Ovary (tissue), 9 donors: ENCODE results near the gene CRLF1. TPM values are rescaled to one million over a fixed set of nuclear protein-coding genes. Genes with fewer than 3 reads are reported as not detected.
A peak's percentile ranks its signal among the peaks of the same experiment; 100 is the strongest.

Experiments
- DNase-seq, 5 donors: peaks; one replicate each; pipeline ENCODE4 v3.0.0-alpha.2; 2019 to 2020
- H3K27ac ChIP-seq, 2 donors: fragments of 200-600 bp; one replicate each; pipeline versions ENCODE4 v1.5.1 to v1.8.0; 2019 to 2022
- H3K27me3 ChIP-seq: fragments of 200-600 bp; one replicate; pipeline ENCODE4 v1.8.0; 2022
- H3K36me3 ChIP-seq: fragments of 200-600 bp; sonication (generic); one replicate; pipeline ENCODE4 v1.5.1; 2019
- H3K4me1 ChIP-seq: one replicate; pipeline ENCODE4 v1.8.1; 2013; ENCODE audit warnings: mild to moderate bottlenecking, moderate library complexity; ENCODE audit not compliant: insufficient read depth
- H3K4me3 ChIP-seq: fragments of 200-600 bp; sonication (generic); one replicate; pipeline ENCODE4 v1.5.1; 2017
- H3K9me3 ChIP-seq, 2 donors: fragments of 200-600 bp in 1 of 2; sonication (generic) in 1 of 2; one replicate each; pipeline versions ENCODE4 v1.5.1 to v1.8.1; 2013 to 2019; ENCODE audit warnings: mild to moderate bottlenecking in 1 of 2, moderate library complexity in 1 of 2
- EP300 ChIP-seq: sonication (generic); formaldehyde crosslinking; IDR thresholded peaks from one replicate; pipeline ENCODE4 v1.6.1; 2017; ENCODE audit warnings: antibody characterized with exemption
- POLR2A ChIP-seq: fragments of 450-650 bp; IDR thresholded peaks from one replicate; pipeline ENCODE4 v1.6.1; 2017; ENCODE audit warnings: antibody characterized with exemption, mild to moderate bottlenecking, moderate library complexity
- whole genome bisulfite sequencing, 3 donors: extraction: QIAGEN DNeasy Blood & Tissue Kit in 1 of 3; methylation state at CpG; one replicate each; pipeline versions ENCODE4 v1.1.5 to v1.1.7; 2013 to 2017; 5-methylcytosine and 5-hydroxymethylcytosine counted together
- intact Hi-C, 4 donors: fragments of 100-400 bp; cut with DNase I; formaldehyde crosslinking; loops; one replicate each; pipeline versions ENCODE4 v1.11.0 to v1.15.1; 2022 to 2023
- polyA plus RNA-seq, 2 donors: library from polyadenylated mRNA; stranded (reverse); fragments of 200-250 nt in 1 of 2; fragments of 350-450 nt in 1 of 2; fragmentation: Illumina TruSeq in 1 of 2; extraction: RNeasy Lipid Tissue Mini Kit (QIAGEN cat#74804) in 1 of 2; gene quantifications; one replicate each; pipeline ENCODE4 v1.2.3, GENCODE V29; 2013 to 2014
- total RNA-seq, 7 donors: library from RNA; depleted of rRNA in 2 of 7; stranded (reverse); fragments of >200 nt in 2 of 7; fragmentation: NEBNext Ultra II Directional in 3 of 7; extraction: Animal tissue kit (Norgen Biotek cat#: 25700) in 3 of 7; gene quantifications; one replicate each; pipeline versions ENCODE4 v1.1.0 to v1.2.4, GENCODE V29; 2016 to 2023
- TF ChIP-seq, protein P1 (sequence below), 3 donors: fragments of 450-650 bp in 2 of 3; fragments of 200-600 bp in 1 of 3; IDR thresholded peaks; one replicate each; pipeline versions ENCODE4 v1.5.1 to v1.8.0; 2016 to 2022; ENCODE audit warnings: antibody characterized with exemption in 3 of 3, mild to moderate bottlenecking in 1 of 3
- donor health status: DM: no; HTN: no; CAD: no; lungs with moderate emphysema.
- donor health status: DM: no; HTN: no; CAD: no.
- donor health status: Bipolar disorder and iron deficiency.
- donor health status: DM: yes; HTN: yes; CAD: no.
- donor health status: DM: no; HTN: no; CAD: no.
- donor health status: DM: yes; HTN: yes; CAD: no.

Gene CRLF1
- total and polyA plus RNA-seq, 9 donors: 0.51 to 1.2 (median 1.0) TPM; not detected in 3

DNA sequence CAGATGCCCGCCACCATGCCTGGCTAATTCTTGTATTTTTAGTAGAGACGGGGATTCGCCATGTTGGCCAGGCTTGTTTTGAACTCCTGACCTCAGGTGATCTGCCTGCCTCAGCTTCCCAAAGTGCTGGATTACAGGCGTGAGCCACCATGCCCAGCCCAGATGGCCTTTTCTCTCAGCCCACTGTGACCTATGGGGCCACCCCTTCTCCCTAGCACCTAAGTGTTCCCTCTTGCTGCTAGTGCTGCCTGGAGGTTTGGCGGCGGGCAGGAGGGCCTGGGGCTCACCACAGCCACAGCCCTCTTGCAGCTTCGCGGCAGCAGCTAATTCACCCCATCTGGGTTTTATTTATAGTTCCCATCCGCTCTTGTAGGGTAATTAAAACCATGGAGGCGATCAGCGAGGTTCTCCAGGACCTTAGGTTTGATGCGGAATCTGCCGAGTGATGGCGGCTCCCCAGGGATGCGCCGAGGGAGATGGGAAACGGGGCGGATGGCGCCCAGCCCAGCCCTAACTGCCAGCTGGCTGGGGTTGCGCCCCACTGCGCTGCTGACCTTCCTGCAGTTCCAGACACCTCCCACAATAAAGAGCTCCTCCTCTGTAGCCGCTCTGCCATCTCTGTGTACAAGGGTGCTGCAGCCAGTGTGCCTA lies 14.7 kb downstream of the CRLF1 start:
- no peaks in the 10 kb centered on the region for H3K36me3 ChIP-seq
- no peak overlapping the region for H3K27ac ChIP-seq
- intact Hi-C loops: loop anchor here in 3 of 4 donors (5.0 to 10.0 kb wide), 3 partner anchors 83 to 263 kb away; no protein-coding TSS in a partner anchor
- H3K4me1 ChIP-seq: peaks cover 19% of the 10 kb centered on the region
- no peak for TF ChIP-seq EP300
- TF ChIP-seq, protein P1, sequence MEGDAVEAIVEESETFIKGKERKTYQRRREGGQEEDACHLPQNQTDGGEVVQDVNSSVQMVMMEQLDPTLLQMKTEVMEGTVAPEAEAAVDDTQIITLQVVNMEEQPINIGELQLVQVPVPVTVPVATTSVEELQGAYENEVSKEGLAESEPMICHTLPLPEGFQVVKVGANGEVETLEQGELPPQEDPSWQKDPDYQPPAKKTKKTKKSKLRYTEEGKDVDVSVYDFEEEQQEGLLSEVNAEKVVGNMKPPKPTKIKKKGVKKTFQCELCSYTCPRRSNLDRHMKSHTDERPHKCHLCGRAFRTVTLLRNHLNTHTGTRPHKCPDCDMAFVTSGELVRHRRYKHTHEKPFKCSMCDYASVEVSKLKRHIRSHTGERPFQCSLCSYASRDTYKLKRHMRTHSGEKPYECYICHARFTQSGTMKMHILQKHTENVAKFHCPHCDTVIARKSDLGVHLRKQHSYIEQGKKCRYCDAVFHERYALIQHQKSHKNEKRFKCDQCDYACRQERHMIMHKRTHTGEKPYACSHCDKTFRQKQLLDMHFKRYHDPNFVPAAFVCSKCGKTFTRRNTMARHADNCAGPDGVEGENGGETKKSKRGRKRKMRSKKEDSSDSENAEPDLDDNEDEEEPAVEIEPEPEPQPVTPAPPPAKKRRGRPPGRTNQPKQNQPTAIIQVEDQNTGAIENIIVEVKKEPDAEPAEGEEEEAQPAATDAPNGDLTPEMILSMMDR (IDR thresholded peaks at IDR 0.05): no peak
- no peak for TF ChIP-seq POLR2A
- no peak for DNase-seq
- no peaks in the 10 kb centered on the region for H3K9me3 ChIP-seq
- 85 to 92% (median 88%) methylated on average over 22 of the region's 22 CpGs for WGBS, 3 donors
- H3K4me3 ChIP-seq: no peak overlapping the region
- no peaks in the 10 kb centered on the region for H3K27me3 ChIP-seq

DNA sequence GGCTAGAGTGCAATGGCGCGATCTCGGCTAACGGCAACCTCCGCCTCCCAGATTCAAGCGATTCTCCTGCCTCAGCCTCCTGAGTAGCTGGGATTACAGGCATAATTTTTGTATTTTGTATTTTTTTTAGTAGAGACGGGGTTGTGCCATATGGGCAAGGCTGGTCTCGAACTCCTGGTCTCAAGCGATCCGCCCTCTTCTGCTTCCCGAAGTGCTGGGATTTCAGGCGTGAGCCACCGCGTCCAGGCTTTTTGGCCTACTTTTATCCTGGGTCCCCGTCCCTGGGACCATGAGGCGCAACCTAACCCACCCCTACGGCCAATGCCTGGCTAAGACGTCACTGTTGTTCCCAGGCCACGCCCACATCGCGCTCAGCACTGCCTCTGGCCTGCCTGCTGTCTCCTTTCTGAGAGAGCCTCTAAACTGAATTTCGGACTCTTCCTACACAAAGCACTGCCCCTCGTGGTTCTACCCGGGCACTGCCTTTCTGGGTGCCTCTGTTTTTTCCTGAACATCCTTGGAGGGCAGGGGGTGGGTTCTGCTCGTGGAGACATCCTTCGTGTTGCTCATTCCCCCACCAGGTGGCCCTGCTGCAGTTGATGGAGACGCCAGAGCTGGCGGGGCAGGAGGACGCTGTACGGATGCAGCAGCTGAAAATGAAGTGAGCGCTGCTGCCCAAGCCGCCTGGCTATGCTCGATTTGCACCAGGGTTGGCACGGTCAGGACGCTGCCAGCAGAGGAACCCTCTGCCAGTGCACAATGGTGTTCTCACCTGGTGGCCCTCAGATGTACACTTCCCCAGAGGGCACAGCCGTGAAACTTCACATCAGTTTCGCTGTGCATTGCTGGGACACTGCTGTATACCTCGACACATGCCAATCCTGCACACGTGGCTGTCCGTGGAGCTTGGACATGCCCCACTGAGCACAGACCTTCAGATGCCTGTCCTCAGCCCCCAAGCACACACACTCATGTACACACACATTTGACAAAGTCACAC lies 16.0 kb downstream of the CRLF1 start:
- H3K4me1 ChIP-seq: peaks cover 19% of the 10 kb centered on the region
- no peaks in the 10 kb centered on the region for H3K9me3 ChIP-seq
- no peaks in the 10 kb centered on the region for H3K36me3 ChIP-seq
- 60 to 75% (median 65%) methylated on average over 40 of the region's 40 CpGs for WGBS, 3 donors
- peak in 3 of 5 donors; percentile 61 to 67 (median 63) for DNase-seq
- intact Hi-C loops: loop anchor here in 3 of 4 donors (5.0 to 10.0 kb wide), 3 partner anchors 84 to 264 kb away; no protein-coding TSS in a partner anchor
- H3K4me3 ChIP-seq: no peak overlapping the region
- peak overlapping the region in 1 of 2 donors; percentile 72 for H3K27ac ChIP-seq
- TF ChIP-seq EP300: no peak
- TF ChIP-seq, protein P1 (IDR thresholded peaks at IDR 0.05): no peak
- no peak for TF ChIP-seq POLR2A
- no peaks in the 10 kb centered on the region for H3K27me3 ChIP-seq

DNA sequence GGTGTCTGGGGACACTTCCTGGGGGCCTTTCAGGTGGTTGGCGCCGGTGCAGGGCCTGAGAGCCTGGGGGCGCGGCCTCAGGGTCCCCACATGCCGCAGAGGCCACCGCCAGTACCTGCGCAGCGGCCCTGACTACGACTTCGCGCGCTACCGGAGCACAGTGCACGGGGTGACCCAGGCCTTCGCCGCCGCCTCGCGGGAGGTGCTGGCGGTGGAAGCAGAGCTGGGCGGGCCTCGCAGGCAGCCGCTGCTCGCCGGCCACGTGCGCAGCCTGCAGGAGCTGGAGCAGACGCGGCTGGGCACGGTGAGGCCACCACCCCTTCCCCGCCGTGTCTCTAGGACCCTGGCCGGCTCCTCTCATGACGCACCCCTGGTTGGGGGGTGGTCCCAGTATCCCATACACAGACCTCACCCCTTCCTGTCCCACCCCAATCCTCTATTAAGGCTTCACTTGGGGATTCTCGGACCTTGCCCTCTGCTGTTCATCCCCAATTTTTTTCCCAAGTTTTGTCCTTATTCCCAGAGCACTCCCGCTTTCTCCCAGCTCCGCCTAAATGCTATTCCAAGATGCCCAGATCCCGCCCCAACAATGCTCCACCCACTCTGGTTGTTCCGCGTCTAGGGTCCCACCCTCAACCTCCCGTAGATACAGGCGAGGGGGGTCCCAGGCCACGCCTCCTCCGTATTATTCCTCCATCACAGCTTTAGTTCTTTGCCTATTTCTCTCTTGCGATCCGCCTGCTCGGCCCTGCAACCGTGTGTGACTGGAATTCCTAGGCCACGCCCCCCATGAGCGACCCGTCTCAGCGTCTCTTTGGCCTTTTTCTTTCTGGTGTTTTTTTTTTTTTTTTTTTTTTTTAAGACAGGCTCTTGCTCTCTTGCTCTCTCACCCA lies 17.0 kb downstream of the CRLF1 start:
- Histone ChIP-seq H3K27ac (peak overlapping the region in 1 of 2 donors; percentile 72), H3K4me3 (peak overlapping the region; percentile 68), H3K36me3 (no peaks in the 10 kb centered on the region), H3K27me3 (no peaks in the 10 kb centered on the region), H3K9me3 (no peaks in the 10 kb centered on the region), H3K4me1 (peaks cover 19% of the 10 kb centered on the region)
- DNase-seq: peak; percentile 58 to 77 (median 66)
- 3 to 7% (median 6%) methylated on average over 37 to 52 of the region's 52 CpGs for WGBS, 3 donors
- intact Hi-C loops: loop anchor here in 3 of 4 donors (5.0 to 10.0 kb wide), 5 partner anchors 85 to 265 kb away; no protein-coding TSS in a partner anchor
- TF ChIP-seq, protein P1 (IDR thresholded peaks at IDR 0.05): peak in 2 of 3 donors; percentile 30 to 37
- TF ChIP-seq POLR2A (no peak), EP300 (no peak)
